ENCODE data around the gene PRM3.

The PRM3 gene

DNA sequence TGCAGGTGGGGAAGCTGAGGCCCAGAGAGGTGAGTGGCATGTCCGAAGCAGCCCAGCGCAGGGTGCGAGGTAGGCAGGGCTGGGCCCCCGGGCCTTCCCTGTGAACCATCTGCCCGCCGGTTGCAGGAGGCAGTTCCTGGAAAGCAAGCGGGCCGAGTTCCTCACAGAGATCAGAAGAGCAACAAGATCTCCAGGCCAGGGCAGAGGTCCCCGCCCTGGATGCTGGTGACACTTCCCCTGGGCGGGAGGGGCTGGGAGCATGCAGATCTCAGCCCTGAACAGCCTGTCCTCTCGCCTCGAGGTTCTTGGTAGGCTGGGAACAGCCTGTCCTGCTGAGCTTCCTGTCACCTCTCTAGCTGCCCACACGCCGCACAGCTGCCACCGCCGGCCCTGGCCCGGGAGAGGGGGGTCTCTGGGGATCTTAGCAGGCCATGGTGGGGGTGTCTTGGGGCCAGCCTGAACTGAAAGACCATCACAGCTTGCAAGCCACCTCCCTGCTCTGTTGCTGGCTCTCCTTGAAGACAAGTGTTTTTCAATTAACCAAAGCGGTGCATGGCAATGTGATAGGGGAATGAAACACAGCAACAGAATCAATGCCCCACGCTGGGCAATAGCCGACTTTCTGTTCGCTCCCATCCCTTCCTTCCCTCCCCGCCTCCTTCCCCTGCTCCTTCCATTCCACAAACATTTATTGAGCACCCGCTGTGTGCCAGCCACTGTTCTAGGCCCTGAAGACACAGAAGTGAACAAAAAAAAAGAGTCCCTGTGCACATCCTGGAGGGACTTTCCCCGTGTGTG is 49.1 kb downstream of the PRM3 start:
- DNase-seq = peak; percentile 43

Data from KG1 (cell line).